AG09319 (cell line): Measurements from ENCODE around the gene NFIC.

ENCODE experiments used
- DNase-seq: peaks from one replicate; pipeline ENCODE4 v3.0.0-alpha.2; 2010; ENCODE audit warnings: low read depth; ENCODE audit errors: extremely low read depth
- TF ChIP-seq, protein P1 (sequence below): IDR thresholded peaks from 2 replicates; pipeline ENCODE4 v1.5.1; 2011; ENCODE audit warnings: low read depth, mild to moderate bottlenecking, inconsistent platforms, low read length, moderate library complexity

Gene NFIC

DNA sequence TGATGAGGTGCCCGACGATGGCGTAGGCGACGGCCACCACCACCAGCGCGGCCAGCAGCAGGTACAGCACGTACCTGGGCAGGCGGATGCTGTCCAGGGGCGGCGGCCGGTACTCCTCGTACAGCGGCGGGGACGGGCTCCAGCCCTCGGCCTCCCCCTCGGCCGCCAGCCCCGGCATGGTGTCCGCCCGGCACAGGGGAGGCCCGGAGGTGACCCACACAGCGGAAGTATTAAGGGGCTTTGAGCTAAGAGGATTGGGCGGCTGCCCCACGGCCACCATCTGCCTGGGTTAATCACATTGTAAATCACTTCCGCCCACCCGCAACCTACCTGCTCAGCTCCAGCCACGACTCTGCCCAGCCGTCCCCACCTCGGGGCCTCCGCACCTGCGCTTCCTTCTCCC is 116.8 kb downstream of the NFIC start, which contains the start of gene SMIM44:
Gene SMIM44, minus strand, starts transcription at position 216 of the 403 bp plus-strand sequence. Its CDS starts 38 bp downstream, at position 178.
- DNase-seq: no peak

DNA sequence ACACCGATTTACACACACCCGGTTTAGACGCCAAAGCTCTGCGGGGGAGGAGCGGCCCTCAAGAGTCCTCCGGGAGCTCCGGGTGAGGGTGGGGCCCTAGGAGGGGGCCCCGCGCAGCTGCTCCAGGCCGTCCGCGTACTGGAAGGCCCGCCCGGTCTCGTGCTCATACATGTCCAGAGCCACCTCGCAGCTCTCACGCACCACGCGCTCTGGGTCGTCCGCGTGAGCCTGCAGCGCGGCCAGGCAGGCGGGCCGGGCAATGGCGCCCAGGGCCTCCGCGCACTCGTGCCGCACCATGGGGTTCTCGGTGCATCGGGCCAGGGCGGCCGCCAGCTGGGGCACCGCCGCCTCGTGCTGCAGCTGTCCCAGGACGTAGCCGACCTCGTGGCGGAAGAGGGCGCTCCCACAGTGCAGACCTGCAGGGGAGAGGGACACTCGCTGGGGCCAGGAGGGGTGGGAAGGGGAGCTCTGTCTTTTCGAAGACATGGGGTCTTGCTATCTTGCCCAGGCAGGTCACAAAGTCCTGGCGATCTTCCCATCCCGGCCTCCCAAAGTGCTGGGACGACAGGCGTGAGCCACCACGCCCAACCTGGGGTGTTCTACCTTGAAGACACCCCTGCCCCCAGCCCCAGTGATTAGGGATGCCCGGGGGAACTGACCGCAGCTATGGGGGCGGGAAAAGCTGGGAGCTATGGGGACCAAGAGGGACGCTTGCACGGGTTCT is 125.2 kb downstream of the NFIC start:
- DNase-seq: no peak

More for the DNA sequence above, 116.8 kb downstream of the NFIC start, which contains the start of gene SMIM44:
- TF ChIP-seq, protein P1, sequence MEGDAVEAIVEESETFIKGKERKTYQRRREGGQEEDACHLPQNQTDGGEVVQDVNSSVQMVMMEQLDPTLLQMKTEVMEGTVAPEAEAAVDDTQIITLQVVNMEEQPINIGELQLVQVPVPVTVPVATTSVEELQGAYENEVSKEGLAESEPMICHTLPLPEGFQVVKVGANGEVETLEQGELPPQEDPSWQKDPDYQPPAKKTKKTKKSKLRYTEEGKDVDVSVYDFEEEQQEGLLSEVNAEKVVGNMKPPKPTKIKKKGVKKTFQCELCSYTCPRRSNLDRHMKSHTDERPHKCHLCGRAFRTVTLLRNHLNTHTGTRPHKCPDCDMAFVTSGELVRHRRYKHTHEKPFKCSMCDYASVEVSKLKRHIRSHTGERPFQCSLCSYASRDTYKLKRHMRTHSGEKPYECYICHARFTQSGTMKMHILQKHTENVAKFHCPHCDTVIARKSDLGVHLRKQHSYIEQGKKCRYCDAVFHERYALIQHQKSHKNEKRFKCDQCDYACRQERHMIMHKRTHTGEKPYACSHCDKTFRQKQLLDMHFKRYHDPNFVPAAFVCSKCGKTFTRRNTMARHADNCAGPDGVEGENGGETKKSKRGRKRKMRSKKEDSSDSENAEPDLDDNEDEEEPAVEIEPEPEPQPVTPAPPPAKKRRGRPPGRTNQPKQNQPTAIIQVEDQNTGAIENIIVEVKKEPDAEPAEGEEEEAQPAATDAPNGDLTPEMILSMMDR: no peak

DNA sequence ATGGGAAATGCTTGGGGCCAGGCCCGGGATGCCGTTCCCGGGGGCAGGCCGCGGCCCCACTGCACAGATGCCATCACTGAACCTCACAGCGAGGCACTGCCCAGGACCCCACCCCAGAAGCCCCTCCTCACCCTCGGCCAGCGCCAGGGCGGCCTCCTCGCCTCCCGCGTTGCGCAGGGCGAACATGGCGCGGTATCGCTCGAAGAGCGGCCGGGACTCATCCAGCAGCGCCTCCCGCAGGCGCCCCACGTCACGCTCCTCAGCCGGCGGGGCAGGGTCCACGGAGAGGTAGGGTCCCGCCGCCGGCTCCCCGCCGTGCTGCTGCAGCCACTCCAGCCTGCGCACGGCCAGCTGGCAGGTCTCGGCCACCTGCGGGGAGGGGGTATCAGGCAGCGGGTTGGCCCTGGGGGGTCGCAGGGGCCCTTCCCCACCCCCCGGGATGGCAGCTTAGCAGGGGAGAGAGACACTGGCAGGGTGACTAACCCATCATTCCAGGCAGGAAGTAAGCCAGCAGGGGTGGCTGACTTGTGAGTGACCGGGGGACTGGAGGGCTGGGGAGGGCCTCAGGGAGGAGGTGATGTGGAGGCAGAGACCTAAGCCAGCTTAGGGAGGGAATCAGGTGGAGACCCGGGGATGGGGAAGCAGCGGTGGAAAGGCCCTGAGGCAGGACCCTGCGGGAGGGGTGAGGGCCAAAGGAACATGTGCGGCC is 125.9 kb downstream of the NFIC start:
- DNase-seq: no peak
- TF ChIP-seq, protein P1: no peak

More for the DNA sequence above, 125.2 kb downstream of the NFIC start:
- TF ChIP-seq, protein P1: no peak

DNA sequence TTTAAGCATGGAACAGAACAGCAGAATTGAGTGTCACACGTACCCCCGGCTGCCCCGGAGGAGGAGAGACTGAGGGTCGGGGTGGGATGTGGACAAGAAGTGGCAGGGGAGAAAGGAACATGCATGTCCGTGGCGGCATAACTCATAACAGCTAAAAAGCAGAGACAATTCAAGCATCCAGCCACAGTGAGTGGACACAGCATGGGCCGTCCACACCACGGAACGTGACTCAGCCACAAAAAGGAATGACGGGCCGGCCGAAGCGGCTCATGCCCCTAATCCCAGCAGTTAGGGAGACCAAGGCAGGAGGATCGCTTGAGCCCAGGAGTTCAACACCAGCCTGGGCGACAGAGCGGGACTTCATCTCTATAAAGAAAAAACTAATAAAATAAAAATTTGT is 126.5 kb downstream of the NFIC start:
- TF ChIP-seq, protein P1: no peak
- no peak for DNase-seq

DNA sequence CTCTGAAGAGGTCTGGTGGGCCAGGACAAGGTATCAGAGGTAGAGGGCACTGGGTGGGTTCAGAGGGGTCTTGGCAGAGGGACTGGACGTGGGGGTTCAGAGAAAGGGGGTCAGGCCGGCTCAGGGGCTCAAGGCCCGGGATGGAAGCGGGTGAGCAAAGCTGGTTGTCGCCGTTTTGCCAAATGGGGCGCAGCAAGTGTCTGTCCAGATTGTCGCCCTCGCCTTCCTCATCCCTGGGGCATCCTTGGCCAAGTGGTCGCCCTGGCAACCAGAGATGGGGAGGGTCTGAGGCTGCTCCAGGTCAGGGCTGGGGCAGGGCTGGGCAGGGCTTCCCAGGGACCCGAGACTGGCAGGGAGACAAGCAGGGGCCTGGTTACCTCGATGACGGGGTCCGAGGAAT is 127.3 kb downstream of the NFIC start:
- DNase-seq: no peak
- TF ChIP-seq, protein P1: no peak

GRCh38 chr19:3494051-3494450 is 127.7 kb downstream of the NFIC start:
- TF ChIP-seq, protein P1: no peak
- no peak for DNase-seq

GRCh38 chr19:3494559-3494958 is 128.2 kb downstream of the NFIC start:
- TF ChIP-seq, protein P1: no peak
- DNase-seq: no peak
